Inferior parietal cortex (tissue), 1 donor: ENCODE results near the gene GRK1.

Experiments
- DNase-seq: peaks from one replicate; pipeline ENCODE4 v3.0.0-alpha.2; 2016; ENCODE audit errors: extremely low spot score

The GRK1 gene

DNA sequence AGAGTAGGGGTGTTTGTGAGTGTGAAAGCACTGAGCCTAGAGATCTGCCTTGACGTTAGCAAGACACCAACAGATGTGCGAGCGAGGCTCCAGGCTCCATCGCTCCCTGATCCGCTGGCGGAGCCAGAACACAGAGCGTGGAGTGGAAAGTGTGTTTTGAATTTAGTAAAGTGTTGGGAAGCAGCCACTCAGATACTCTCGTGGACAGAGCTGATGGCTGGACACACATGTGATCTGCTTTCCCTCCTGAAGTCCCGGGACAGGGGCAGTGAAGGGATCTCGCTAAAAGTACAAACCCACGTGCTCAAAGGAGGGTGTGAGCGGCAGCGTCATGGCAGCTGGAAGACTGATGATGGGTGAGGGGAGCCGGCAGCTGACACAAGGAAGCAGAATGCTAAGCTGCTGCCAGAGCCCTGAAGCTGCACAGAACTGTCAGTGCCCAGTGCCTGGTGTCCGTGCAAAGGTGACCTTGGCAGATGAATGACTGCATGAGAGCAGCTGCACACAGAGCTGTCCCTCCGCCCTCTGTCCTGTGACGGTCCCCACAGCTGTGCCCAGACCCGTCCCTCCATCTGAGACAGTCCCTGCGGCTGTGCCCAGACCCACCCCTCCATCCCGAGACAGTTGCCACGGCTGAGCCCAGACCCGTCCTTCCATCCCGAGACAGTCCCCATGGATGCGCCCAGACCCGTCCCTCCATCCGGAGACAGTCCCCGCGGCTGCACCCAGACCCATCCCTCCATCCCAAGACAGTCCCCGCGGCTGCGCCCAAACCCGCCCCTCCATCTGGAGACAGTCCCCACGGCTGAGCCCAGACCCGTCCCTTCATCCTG is 62.4 kb downstream of the GRK1 start:
- no peak for DNase-seq

GRCh38 chr13:113730258-113730691 is 63.3 kb downstream of the GRK1 start:
- DNase-seq = no peak

GRCh38 chr13:113730831-113731191 is 63.8 kb downstream of the GRK1 start:
- no peak for DNase-seq

- DNase-seq = no peak
Observed at GRCh38 chr13:113731192-113732175, 64.5 kb downstream of the GRK1 start.

DNA sequence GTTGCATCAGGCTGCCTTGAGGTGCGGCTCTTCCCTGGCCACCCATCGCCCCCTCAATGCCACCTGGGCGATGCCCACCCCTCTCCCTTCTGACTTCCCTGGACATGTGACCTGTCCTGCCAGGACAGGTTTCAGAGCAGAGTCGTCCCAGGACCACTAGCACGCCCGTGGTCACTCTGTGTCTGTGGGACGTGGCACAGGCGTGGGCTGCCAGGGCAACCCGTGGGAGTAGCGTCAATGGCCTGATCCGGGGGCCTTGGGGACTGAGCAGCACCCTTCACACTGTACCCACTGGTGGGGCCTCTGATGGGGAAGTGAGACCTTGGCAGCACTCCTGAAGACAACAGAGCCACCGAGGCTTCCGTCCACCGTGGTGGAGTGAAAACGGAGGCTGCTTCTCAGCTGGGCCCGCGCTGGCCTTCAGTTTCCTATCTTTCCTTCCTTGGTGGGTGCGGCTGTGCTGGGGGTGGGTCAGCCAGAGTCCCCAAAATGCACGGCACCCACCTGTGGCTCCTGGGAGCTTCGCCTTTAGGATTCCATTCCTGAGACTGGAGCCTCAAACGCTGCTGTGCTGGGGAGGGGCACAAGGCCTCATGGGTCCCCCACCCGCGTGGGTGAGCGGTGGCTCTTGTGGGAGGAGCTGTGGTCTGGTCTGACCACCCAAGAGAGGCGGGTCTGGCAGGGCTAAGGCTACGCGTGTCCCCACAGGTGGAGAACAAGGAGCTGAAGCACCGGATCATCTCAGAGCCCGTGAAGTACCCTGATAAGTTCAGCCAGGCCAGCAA is 65.3 kb downstream of the GRK1 start:
- no peak for DNase-seq

DNA sequence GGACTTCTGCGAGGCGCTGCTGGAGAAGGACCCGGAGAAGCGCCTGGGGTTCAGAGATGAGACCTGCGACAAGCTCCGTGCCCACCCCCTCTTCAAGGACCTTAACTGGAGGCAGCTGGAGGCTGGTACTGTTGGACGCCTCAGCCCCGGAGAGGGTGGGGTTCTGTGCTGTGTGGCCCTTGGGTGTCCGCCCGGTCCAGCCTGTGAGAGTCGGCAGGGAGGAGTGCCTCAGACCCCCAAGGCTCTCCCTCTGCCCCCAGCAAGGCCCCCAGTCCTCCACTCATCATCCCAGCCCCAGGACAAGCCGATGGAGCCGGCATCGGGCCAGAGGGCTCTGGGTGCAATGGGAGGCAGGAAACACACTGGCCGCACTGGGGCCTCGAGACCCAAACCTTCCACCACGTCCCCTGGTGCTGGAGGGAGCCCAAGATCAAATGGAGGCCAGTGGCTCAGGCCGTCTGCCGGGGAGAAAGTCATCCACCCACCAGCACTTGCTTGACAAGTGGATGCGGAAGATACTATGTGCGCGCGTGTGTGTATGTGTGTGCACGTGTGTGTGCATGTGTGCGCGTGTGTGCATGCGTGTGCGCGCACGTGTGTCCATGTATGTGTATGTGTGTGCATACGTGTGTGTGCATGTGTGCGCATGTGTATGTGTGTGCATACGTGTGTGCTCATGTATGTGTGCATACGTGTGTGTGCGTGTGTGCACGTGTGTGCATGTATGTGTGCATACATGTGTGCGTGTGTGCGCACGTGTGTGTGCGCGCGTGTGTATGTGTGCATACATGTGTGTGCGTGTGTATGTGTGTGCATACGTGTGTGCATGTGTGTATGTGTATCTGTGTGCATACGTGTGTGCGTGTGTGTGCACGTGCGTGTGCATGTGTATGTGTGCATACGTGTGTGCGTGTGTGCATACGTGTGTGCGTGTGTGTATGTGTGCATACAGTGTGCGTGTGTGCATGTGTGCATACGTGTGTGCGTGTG is 66.2 kb downstream of the GRK1 start:
- no peak for DNase-seq

DNA sequence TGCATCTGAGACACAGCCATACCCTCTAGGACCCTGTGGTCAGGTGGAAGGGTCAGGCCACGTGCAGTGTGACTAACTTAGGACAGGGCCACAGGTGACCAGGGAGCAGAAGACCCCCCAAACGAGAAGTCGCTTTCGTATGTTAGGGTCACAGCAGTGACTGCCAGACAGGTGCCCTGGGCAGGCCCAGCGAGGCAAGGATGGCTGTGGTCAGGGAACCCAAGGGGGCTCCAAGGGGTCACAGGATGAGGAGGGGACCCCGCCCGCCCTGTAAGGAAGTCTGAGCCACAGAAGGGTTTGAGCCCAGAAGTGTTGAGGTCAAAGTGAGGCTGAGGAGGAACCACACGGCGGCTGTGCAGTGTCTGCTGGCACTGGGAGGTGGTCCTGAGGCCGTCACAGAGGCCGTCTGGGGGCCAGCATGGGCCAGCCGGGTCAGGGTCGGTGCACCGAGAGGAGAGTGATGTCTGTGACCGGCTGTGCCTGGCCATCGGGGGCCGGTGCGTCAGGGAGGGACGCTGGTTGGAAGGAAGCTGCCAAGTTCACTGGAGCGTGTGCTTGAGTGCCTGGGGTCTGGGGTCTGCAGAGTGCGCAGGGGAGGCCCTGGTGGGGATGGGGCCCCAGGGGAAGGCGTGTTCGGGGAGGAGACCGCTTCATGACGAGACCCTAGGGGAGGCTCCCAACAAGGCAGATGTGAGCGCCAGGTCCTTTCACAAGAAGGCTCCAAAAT is 67.2 kb downstream of the GRK1 start:
- no peak for DNase-seq

DNA sequence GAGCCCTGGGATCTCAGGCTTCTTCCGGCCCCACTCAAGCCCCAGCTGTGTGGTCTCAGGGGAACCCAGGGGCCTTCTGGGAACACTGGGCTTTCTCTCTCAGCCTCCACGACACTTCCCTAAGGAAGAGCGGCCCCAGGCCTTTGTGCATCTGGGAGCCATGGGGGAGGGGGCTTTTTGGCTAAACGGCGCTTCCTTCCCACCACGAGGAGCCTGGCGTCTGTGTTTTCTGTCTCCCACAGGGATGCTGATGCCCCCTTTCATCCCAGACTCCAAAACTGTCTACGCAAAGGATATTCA is 67.8 kb downstream of the GRK1 start:
- DNase-seq = no peak

DNA sequence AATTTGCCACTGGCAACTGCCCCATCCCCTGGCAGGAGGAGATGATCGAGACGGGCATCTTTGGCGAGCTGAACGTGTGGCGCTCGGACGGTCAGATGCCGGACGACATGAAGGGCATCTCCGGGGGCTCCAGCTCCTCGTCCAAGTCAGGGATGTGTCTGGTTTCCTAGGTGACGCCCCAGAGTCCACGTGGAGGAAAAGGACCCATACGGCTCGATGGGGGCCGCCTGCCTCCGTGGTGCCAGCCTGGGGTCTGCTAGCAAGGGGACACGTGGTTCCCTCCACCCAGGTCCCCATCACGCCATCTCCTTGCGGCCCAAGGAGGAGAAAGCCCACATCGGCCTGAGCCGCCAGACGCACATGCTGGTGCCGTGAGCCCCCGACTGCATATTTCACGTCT is 68.2 kb downstream of the GRK1 start:
- no peak for DNase-seq

- DNase-seq = no peak
Observed at GRCh38 chr13:113735750-113736149, 68.7 kb downstream of the GRK1 start.

- no peak for DNase-seq
Observed at GRCh38 chr13:113736258-113736731, 69.3 kb downstream of the GRK1 start.

DNA sequence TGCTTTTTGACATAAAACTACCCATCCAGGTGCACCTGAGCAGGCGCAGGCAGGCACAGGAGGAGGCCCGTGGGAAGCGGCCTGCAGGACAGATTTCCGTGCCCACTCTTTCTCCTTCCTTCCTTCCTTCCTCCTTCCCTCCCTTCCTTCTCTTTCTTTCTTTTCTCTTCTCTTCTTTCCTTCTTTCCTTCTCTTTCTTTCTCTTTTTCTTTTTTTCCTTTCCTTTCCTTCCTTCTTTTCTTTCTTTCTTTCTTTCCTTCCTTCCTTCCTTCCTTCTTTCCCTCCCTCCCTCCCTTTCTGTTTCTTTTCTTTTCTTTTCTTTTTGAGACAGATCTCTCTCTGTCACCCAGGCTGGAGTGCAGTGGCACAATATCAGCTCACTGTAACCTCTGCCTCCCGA is 70.8 kb downstream of the GRK1 start:
- DNase-seq = no peak

DNA sequence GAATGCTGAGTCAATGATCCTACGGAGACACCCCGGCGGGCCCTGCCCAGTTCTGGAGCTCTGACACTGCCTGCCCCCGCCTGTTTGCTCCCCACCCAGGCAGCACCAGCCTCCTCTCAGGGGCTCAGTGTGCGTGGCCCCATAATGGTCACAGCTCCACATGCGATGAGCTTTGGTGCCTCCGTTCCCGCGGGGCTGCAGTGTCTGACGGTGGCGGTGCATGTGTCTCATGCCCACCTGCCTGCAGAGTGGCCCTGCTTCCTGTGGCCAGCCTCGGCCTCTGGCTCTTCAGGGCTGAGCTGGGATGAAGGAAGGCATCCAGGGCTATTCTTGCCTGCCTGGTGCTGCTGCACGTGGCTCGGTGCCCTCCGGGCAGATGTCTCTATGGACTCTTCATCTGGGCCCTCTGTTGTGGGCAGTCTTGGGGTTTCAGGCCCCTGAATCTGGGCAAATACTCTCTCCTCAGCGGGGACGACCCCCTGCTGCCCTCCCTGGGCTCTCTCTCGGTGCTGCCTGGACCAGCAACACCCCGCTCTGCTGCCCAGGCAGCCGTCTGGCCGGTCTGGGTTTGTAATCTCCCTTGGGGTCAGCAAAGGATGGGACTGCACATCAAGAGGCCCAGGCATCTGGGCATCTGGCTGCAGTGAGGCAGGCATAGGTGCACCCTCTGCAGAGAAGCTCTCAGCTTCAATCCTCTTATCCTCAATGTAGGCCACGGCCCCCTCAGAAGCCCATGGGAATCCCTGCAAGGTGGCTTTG is 72.7 kb downstream of the GRK1 start:
- DNase-seq = no peak

GRCh38 chr13:113740286-113740556 is 73.2 kb downstream of the GRK1 start:
- no peak for DNase-seq

GRCh38 chr13:113740661-113741060 is 73.6 kb downstream of the GRK1 start:
- no peak for DNase-seq

DNA sequence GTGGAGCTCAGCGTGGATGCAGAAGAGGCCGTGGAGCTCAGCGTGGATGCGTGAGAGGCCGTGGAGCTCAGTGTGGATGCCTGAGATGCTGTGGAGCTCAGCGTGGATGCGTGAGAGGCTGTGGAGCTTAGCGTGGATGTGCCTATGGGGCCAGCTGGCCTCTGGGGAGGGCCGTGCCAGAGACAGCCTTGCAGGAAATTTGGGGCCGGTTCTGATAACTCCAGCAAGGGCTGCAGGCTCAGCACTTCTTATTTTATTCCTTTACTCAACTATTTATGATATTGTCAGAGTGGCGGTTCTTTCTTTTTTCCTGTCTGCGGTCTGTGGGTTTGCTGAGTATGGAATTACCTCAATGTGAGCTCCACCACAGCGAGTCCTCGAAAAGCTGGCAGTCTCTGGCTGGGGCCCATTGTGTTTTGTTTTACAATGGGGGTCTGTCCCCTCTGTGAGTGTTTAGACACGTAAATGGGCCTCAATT is 74.2 kb downstream of the GRK1 start:
- DNase-seq = no peak

- DNase-seq = no peak
Observed at GRCh38 chr13:113742000-113742441, 75.0 kb downstream of the GRK1 start.

GRCh38 chr13:113742445-113743120 is 75.6 kb downstream of the GRK1 start:
- no peak for DNase-seq
